Measurements from ENCODE around the gene ATP5PO.
"Not testable (repeated sequence)": the region's sequence is repeated elsewhere in the genome, so short reads cannot be mapped to it uniquely, and the experiment has no call there.

DNA sequence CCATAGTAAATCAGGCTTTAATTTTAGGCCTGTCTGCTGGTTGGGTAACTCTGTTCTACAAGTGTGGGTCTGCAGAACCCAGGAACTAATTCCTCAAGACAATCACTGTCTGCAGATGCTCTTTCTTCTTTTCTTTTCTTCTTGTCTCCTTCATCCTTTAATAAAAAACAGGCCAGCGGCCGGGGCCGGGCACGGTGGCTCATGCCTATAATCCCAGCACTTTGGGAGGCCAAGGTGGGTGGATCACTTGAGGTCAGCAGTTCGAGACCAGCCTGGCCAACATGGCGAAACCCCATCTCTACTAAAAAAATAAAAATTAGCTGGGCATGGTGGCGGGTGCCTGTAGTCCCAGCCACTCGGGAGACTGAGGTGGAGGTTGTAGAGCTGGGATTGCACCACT, 52.4 kb downstream of the ATP5PO start:
- TF ChIP-seq, protein P1, sequence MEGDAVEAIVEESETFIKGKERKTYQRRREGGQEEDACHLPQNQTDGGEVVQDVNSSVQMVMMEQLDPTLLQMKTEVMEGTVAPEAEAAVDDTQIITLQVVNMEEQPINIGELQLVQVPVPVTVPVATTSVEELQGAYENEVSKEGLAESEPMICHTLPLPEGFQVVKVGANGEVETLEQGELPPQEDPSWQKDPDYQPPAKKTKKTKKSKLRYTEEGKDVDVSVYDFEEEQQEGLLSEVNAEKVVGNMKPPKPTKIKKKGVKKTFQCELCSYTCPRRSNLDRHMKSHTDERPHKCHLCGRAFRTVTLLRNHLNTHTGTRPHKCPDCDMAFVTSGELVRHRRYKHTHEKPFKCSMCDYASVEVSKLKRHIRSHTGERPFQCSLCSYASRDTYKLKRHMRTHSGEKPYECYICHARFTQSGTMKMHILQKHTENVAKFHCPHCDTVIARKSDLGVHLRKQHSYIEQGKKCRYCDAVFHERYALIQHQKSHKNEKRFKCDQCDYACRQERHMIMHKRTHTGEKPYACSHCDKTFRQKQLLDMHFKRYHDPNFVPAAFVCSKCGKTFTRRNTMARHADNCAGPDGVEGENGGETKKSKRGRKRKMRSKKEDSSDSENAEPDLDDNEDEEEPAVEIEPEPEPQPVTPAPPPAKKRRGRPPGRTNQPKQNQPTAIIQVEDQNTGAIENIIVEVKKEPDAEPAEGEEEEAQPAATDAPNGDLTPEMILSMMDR (IDR thresholded peaks at IDR 0.05), result not testable (repeated sequence)
- not testable (repeated sequence) for TF ChIP-seq POLR2A (IDR thresholded peaks at IDR 0.05)
